NCI-H1694 (cell line): ENCODE data around the gene TREML2.
"Not testable (repeated sequence)": the region's sequence is repeated elsewhere in the genome, so short reads cannot be mapped to it uniquely, and the experiment has no call there.

Source experiments
- DNase-seq: peaks from one replicate; lab custom pipeline; 2025; lab: John Stamatoyannopoulos, UW

TREML2 gene

GRCh38 chr6:41200901-41201763 is at the start of gene TREML2:
TREML2 (minus strand) TSS chr6:41201149; CDS start chr6:41201008, 141 bp downstream.
- DNase-seq, result no peak

- DNase-seq, result no peak
Measured at GRCh38 chr6:41247882-41248705, 47.1 kb upstream of the TREML2 start.

DNA sequence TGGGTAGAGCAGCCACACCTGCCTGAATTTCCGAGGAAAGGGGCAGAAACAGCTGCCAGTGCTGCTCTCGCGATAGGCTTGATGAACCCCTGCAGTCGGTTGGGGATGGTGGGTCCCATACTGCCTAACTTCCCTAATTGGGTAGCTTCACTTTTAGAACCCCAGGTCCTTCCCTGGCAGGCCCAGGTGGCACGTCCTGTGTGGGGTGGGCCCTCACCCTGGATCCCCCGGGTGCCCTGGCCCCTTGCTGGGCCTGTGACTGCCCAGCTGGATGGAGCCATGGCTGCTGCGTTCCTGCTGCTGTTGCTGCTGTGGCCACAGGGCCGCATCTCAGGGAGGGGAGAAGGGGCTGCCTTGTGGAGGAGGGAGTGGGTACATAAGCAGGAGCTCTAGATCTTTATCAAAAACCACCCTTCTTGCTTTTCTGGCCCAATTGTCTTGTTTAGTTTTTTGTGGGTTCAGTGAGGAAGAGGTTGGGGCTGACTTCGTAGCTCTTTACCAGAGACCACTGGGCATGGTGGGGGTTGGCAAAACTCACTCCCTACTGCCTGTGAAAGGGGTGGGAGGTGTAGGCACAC is 46.4 kb upstream of the TREML2 start:
- no peak for DNase-seq

DNA sequence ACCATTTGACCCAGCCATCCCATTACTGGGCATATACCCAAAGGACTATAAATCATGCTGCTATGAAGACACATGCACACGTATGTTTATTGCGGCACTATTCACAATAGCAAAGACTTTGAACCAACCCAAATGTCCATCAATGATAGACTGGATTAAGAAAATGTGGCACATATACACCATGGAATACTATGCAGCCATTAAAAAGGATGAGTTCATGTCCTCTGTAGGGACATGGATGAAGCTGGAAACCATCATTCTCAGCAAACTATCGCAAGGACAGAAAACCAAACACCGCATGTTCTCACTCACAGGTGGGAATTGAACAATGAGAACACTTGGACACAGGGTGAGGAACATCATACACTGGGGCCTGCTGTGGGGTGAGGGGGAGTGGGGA is 45.6 kb upstream of the TREML2 start:
- DNase-seq, result not testable (repeated sequence)

DNA sequence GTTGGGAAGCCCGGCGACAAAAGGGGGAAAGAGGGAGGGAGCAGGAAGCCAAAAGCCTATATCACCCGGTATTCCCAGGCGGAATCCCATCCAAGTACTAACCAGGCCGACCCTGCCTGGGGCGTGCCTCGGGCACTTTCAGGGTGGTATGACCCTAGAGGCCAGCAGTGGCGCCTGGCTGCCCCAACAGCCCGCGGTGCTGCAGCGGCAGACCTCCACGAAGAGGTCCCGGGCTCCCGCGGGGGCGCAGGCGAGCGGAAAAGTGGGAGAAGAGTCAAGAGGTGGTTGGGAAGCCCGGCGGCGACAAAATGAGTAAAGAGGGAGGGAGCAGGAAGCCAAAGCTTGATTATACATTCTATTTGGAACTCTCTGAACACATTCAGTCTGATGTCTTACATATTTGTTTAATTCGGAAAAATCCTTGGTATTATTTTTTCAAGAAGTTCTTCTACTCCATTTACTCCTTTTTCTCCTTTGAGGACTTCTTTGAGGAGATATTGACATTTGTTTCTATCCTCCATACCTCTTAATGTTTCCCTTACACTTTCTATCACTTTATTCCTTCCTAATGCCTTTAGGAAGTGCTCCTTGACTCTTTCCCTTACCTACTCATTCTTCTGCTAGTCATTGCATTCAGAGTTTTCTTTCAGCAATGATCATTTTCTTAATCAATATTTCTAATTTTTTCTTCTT is 38.7 kb upstream of the TREML2 start:
- no peak for DNase-seq

GRCh38 chr6:41237128-41237527 is 36.2 kb upstream of the TREML2 start:
- DNase-seq, result no peak

DNA sequence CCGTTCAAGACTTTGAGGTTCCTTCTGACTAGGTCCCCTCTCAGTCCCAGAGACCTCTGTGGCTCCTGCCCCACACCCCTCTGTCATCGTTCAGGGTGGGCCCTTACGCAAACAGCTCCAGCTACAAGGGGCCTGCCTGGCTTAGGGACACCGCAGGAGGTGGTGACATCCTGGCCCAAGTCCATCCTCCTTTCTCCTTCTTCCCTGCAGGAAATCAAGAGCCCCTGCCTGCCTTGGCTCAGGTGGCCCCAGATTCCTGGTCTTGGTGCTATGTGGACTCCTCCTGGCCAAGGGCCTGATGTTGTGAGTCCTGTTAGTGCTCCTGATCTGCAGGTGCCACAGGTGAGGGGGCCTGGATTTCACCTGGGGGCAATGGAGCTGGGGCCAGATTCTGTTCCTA is 35.3 kb upstream of the TREML2 start:
- DNase-seq, result no peak

GRCh38 chr6:41232667-41233066 is 31.7 kb upstream of the TREML2 start:
- DNase-seq, result no peak

GRCh38 chr6:41231246-41231645 is 30.3 kb upstream of the TREML2 start:
- DNase-seq, result no peak

DNA sequence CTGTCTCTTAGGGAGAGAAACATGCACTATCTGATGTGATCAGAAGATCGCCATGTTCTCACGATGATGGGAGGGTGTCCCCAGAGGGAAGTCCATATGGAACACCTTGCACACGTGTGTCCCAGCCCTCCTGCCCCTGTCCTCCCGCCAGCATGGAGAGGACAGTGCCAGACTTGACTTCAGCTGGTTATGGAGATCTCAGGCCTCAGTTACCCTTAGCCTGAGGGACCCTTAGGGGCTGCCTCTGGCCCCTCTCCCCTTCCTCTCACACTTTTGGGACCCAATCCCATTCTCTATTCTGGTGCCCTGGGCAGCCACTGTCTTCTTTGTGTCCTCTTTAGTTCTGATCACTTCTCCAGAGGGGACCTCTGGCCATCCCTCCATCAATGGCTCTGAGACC is 28.8 kb upstream of the TREML2 start:
- no peak for DNase-seq

DNA sequence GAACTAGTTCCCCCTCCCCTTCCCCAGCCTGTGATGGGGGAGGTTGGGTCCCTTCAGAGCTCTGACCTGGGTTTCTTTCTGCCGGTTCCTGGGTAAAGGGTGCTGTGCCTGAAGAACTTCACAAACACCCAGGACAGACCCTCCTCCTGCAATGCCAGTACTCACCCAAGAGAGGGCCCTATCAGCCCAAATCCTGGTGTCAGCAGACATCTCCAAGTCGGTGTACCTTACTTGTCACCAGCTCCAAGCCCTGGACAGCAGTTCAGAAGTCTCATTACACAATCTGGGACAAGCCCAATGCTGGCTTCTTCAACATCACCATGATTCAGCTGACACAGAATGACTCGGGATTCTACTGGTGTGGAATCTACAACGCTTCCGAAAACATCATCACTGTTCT is 27.7 kb upstream of the TREML2 start:
- no peak for DNase-seq

- no peak for DNase-seq
Measured at GRCh38 chr6:41228096-41228495, 27.1 kb upstream of the TREML2 start, which contains the start of gene TREML4. TREML4 (plus strand) TSS chr6:41228349; CDS start chr6:41228428, 79 bp downstream.

DNA sequence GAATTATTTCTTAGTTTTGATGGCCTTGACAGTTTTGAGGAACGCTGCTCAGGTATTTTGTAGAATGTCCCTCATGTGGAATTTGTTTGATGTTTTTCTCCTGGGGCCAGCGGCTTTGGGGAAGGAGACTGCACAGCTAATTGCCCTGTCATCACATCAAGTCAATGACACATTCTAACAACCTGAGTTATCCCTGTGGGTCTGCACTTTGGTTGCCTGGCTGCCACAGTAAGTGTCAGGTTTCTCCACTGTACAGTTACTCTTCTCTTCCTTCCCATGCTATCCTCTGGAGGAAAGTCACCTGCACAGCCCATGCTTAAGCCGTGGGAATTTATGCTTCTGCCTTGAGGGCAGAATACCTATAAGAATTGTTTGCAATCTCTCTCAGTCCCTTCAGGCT is 25.8 kb upstream of the TREML2 start:
- DNase-seq, result no peak

- DNase-seq, result no peak
Measured at GRCh38 chr6:41224800-41225199, 23.9 kb upstream of the TREML2 start.

DNA sequence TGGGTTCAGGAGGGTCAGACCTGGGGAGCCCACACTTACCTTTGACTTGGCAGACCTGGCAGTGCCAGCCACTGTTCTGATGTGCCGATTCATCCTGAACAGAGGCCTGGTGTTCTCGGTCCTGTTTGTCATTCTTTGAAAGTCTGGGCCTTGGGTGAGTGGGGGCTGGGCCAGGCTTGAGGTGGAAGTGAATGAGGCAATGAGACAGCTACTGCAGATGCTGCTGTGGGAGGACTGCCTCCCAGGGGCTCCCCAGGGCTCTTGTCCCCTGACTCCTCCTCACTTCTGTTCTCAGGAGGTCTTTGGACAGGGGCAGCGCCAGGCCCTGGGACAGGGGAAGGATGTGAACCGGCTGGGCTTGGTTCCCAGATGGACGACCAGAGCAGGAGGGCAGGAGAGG is 21.6 kb upstream of the TREML2 start:
- DNase-seq, result no peak

DNA sequence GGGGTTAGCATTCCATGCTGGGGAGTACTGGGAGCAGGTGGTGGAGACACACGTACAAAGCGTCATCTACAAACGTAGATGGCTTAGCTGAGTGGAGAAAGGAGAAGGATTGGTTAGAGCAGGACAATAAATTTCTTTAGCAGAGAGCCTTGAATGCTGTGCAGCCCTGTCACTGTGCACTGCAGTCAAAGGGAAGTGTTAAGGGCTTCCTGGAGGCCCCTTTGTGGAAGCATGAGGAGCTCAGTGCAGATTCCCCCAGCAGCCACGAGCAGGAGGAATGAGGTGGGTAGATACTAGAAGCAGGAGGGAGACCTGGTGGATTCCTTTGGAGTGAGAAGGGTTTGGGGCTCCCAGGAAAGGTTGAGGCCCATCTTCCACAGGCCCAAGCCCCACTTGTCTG is 21.1 kb upstream of the TREML2 start:
- DNase-seq, result no peak

GRCh38 chr6:41216616-41217015 is 15.7 kb upstream of the TREML2 start:
- DNase-seq, result no peak

DNA sequence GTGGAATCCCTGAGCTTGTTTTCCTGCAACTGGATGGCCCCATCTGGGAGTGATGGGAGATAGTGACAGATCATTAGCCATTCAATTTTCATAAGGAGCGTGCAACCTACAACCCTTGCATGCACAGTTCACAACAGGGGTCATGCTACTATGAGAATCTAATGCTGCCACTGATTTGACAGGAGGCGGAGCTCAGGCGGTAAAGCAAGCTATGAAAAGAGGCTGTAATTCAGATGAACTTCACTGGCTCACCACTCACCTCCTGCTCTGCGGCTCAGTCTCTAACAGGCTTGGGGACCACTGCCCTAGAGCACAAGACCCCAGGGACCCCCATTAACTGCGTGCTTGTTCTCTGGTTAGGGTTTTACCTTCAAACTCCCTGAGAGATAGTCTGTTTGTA is 14.8 kb upstream of the TREML2 start:
- DNase-seq, result no peak

- no peak for DNase-seq
Measured at GRCh38 chr6:41214559-41215238, 13.8 kb upstream of the TREML2 start.

- no peak for DNase-seq
Measured at GRCh38 chr6:41209547-41210320, 8.8 kb upstream of the TREML2 start.
